IMR-90 (cell line): ENCODE data around the gene ACACB.

Experiments used
- CEBPB ChIP-seq: IDR thresholded peaks from 2 replicates; pipeline ENCODE4 v1.6.1; 2012; ENCODE audit warnings: low read depth, low read length, improper control_type of control experiment
- CTCF ChIP-seq: conservative IDR thresholded peaks from 2 replicates; pipeline ENCODE4 v1.5.1; 2012; ENCODE audit warnings: mild to moderate bottlenecking, low read depth, low read length, improper control_type of control experiment
- MAZ ChIP-seq: IDR thresholded peaks from 2 replicates; pipeline ENCODE4 v1.6.1; 2012; ENCODE audit warnings: low read depth, mild to moderate bottlenecking, low read length, improper control_type of control experiment, moderate library complexity, borderline replicate concordance
- MXI1 ChIP-seq: IDR thresholded peaks from 2 replicates; pipeline ENCODE4 v1.6.1; 2012; ENCODE audit warnings: low read depth, mild to moderate bottlenecking, low read length, moderate library complexity, borderline replicate concordance
- NFE2L2 ChIP-seq: fragments of 150-350 bp; IDR thresholded peaks from 2 replicates; pipeline ENCODE4 v1.6.1; 2016; ENCODE audit warnings: low read depth, mild to moderate bottlenecking, low read length
- POLR2A ChIP-seq: IDR thresholded peaks from 2 replicates; pipeline ENCODE4 v1.6.1; 2012; ENCODE audit warnings: mild to moderate bottlenecking, low read depth, low read length
- RAD21 ChIP-seq: IDR thresholded peaks from 2 replicates; pipeline ENCODE4 v1.6.1; 2012; ENCODE audit warnings: low read length, improper control_type of control experiment
- RCOR1 ChIP-seq: IDR thresholded peaks from 2 replicates; pipeline ENCODE4 v1.6.1; 2012; ENCODE audit warnings: mild to moderate bottlenecking, low read length, improper control_type of control experiment; ENCODE audit not compliant: insufficient replicate concordance
- SMC3 ChIP-seq: fragments of 150-350 bp; IDR thresholded peaks from 2 replicates; pipeline ENCODE4 v1.6.1; 2016; ENCODE audit warnings: low read depth, mild to moderate bottlenecking, antibody characterized with exemption, low read length, moderate library complexity
- USF2 ChIP-seq: fragments of 150-350 bp; IDR thresholded peaks from 2 replicates; pipeline ENCODE4 v1.6.1; 2017; ENCODE audit warnings: mild to moderate bottlenecking, antibody characterized with exemption, low read length, low read depth

GRCh38 chr12:109294286-109294796, 178.0 kb downstream of the ACACB start:
- no peak for TF ChIP-seq RCOR1
- no peak for TF ChIP-seq CTCF
- TF ChIP-seq SMC3: no peak
- no peak for TF ChIP-seq USF2
- TF ChIP-seq RAD21: no peak
- TF ChIP-seq MAZ: no peak
- TF ChIP-seq POLR2A: no peak
- TF ChIP-seq CEBPB: no peak
- no peak for TF ChIP-seq NFE2L2
- no peak for TF ChIP-seq MXI1
